ENCODE data around the gene RMND1. TPM values are rescaled to one million over a fixed set of nuclear protein-coding genes. Genes with fewer than 3 reads are reported as not detected.

RMND1 gene
- total and polyA plus RNA-seq, 2 of the 13 experiments (the other 11 are each of a cell fraction or from before 2014, with no cell fraction given), result 34.0 to 72.5 TPM

DNA sequence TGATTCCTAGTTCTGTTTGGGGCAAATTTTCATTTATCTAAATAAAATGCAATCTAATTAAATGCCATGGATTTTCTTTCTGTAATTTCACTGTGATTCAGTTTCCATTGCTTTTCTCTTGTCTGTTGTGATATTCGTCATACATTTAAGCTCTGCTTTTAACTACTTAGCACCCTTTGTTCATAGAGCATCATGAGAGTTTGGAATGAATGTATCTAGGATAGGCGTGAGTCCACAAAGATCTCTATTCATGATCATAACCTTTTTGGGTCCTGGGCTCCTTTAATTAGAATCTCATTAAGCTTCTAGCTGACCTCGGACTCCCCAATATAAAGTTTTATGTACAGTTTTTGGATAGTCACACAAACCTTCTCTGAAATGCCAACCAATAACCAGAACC, 93.5 kb downstream of the RMND1 start:
- Histone ChIP-seq H3K27ac (ENCODE audit: extremely low read length, insufficient read depth, low read length) (no peak overlapping the region), H4K20me1 (ENCODE audit: insufficient read depth, low read length) (no peaks in the 10 kb centered on the region), H3K4me1 (ENCODE audit: insufficient read depth, low read length) (peaks cover 12% of the 10 kb centered on the region; the same call in 1 of the 2 replicates), H3K79me2 (ENCODE audit: insufficient read depth, low read length) (no peaks in the 10 kb centered on the region), H3K4me3 (replicated peaks in 1 of 3; ENCODE audit: insufficient read depth in 1 of 3, low read depth in 2 of 3, low read length in 3 of 3) (no peak overlapping the region), H3K9me3 (ENCODE audit: low read length) (no peaks in the 10 kb centered on the region), H3K27me3 (ENCODE audit: control insufficient read depth in 1 of 2, insufficient read depth in 2 of 2, low read length in 2 of 2) (no peaks in the 10 kb centered on the region), H3K4me2 (ENCODE audit: low read depth, low read length) (no peak overlapping the region), H3K36me3 (replicated peaks in 1 of 2; ENCODE audit: control insufficient read depth in 1 of 2, insufficient read depth in 2 of 2, low read length in 2 of 2) (peaks cover 0 to 7% of the 10 kb centered on the region in 2 experiments; a peak in 2 of 5 replicates), H3K9ac (ENCODE audit: insufficient read depth, low read depth, low read length) (no peak overlapping the region), H2AFZ (ENCODE audit: low read length) (no peak overlapping the region)
- intact Hi-C loops (cut with micrococcal nuclease; ENCODE audit: unreplicated experiment) (no loop called here), in situ Hi-C loops (cut with HindIII; ENCODE audit: extremely low pct_ligation_motif_present, low pct_unique_long_range_greater_than_20kb) (no loop called here)
- FAIRE-seq, result no peak
- no peak for DNase-seq (ENCODE audit: low spot score)
- TF ChIP-seq CREM (IDR thresholded peaks at IDR 0.05) (no peak), CREM (CRISPR knock-in tag; IDR thresholded peaks at IDR 0.05) (no peak), ZNF530 (CRISPR knock-in tag; IDR thresholded peaks at IDR 0.05; ENCODE audit: low read depth) (no peak)
- no TSS peak for BruUV-seq (replicated peaks)
- ChIA-PET POLR2A (interaction anchor here (0.9 to 1.7 kb wide), 2 partner anchors 31 to 33 kb away, joined by 3 to 4 read pairs; no protein-coding TSS in a partner anchor), CTCF (ENCODE audit: low intra/inter-chr PET ratio, low total read pairs) (no interaction called here)
- no peak for ATAC-seq
- 93% methylated on average over 3 of the region's 3 CpGs for WGBS (ENCODE audit: low lambda C conversion rate)

DNA sequence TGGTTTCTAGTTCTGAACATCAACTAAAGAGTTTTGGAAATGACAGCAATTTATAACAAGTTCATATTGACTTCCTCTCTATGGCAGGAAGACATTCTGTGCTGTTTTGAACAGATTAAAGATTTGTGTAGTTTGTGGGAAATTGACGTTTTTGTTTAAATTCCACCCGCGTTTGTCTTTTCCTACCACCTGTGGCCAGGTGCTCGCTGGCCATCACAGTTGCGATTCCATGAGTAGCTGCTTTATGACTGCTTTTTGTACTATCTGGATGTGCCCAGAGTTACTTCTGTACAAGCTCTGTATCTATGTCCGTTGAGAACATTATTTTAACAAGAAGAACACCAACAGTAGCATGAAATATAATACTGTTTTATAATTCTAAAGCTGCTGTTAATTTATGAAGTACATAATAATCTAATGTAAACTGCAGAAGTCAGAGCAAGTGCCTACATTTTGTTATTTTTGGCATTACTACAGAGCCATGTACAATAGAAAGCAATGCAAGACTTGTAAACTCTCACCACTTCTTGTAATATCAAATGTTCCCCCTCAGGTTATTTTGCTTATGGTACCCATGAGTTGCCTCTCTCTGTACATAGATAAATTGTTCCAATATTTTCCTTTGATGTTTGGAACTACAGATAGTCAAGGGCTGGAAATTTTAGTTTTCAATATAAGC, 94.0 kb downstream of the RMND1 start:
- intact Hi-C loops (cut with micrococcal nuclease; ENCODE audit: unreplicated experiment) (no loop called here), in situ Hi-C loops (cut with HindIII; ENCODE audit: extremely low pct_ligation_motif_present, low pct_unique_long_range_greater_than_20kb) (no loop called here)
- Histone ChIP-seq H3K36me3 (replicated peaks in 1 of 2; ENCODE audit: control insufficient read depth in 1 of 2, insufficient read depth in 2 of 2, low read length in 2 of 2) (peaks cover 0 to 7% of the 10 kb centered on the region in 2 experiments; a peak in 1 of 5 replicates), H3K9me3 (ENCODE audit: low read length) (no peaks in the 10 kb centered on the region), H2AFZ (ENCODE audit: low read length) (no peak overlapping the region), H3K27me3 (ENCODE audit: control insufficient read depth in 1 of 2, insufficient read depth in 2 of 2, low read length in 2 of 2) (no peaks in the 10 kb centered on the region), H3K4me3 (replicated peaks in 1 of 3; ENCODE audit: insufficient read depth in 1 of 3, low read depth in 2 of 3, low read length in 3 of 3) (no peak overlapping the region), H3K79me2 (ENCODE audit: insufficient read depth, low read length) (no peaks in the 10 kb centered on the region), H3K4me2 (ENCODE audit: low read depth, low read length) (no peak overlapping the region), H3K4me1 (ENCODE audit: insufficient read depth, low read length) (peaks cover 6% of the 10 kb centered on the region; the same call in 1 of the 2 replicates), H4K20me1 (ENCODE audit: insufficient read depth, low read length) (no peaks in the 10 kb centered on the region), H3K9ac (ENCODE audit: insufficient read depth, low read depth, low read length) (no peak overlapping the region), H3K27ac (ENCODE audit: extremely low read length, insufficient read depth, low read length) (no peak overlapping the region)
- CTCF ChIA-PET (ENCODE audit: low intra/inter-chr PET ratio, low total read pairs), result no interaction called here
- POLR2A ChIA-PET, result interaction anchor here (0.9 to 1.7 kb wide), 2 partner anchors 32 kb away, joined by 3 to 4 read pairs; no protein-coding TSS in a partner anchor
- TF ChIP-seq ZZZ3 (CRISPR knock-in tag; IDR thresholded peaks at IDR 0.05; ENCODE audit: borderline replicate concordance), result no peak
- TF ChIP-seq SRSF1 (optimal IDR thresholded peaks at IDR 0.05; ENCODE audit: low read depth, low read length), result no peak
- TF ChIP-seq, protein P1, sequence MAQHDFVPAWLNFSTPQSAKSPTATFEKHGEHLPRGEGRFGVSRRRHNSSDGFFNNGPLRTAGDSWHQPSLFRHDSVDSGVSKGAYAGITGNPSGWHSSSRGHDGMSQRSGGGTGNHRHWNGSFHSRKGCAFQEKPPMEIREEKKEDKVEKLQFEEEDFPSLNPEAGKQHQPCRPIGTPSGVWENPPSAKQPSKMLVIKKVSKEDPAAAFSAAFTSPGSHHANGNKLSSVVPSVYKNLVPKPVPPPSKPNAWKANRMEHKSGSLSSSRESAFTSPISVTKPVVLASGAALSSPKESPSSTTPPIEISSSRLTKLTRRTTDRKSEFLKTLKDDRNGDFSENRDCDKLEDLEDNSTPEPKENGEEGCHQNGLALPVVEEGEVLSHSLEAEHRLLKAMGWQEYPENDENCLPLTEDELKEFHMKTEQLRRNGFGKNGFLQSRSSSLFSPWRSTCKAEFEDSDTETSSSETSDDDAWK (CRISPR knock-in tag; IDR thresholded peaks at IDR 0.05), result no peak
- no peak for TF ChIP-seq MTA1 (CRISPR knock-in tag; IDR thresholded peaks at IDR 0.05; ENCODE audit: borderline replicate concordance)
- TF ChIP-seq, protein P2, sequence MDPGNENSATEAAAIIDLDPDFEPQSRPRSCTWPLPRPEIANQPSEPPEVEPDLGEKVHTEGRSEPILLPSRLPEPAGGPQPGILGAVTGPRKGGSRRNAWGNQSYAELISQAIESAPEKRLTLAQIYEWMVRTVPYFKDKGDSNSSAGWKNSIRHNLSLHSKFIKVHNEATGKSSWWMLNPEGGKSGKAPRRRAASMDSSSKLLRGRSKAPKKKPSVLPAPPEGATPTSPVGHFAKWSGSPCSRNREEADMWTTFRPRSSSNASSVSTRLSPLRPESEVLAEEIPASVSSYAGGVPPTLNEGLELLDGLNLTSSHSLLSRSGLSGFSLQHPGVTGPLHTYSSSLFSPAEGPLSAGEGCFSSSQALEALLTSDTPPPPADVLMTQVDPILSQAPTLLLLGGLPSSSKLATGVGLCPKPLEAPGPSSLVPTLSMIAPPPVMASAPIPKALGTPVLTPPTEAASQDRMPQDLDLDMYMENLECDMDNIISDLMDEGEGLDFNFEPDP (CRISPR knock-in tag; conservative IDR thresholded peaks at IDR 0.05), result no peak
- TF ChIP-seq, protein P3, sequence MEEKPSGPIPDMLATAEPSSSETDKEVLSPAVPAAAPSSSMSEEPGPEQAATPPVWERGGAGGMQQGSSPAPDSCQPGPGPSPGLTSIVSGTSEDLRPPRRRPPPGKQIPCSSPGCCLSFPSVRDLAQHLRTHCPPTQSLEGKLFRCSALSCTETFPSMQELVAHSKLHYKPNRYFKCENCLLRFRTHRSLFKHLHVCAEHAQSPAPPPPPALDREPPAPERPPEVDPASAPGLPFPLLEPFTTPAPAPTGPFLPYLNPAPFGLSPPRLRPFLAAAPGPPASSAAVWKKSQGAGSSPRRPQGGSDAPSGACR (CRISPR knock-in tag; IDR thresholded peaks at IDR 0.05), result no peak
- TF ChIP-seq RFX1 (IDR thresholded peaks at IDR 0.05), result no peak
- no peak for TF ChIP-seq DNMT3B (CRISPR knock-in tag; conservative IDR thresholded peaks at IDR 0.05)
- TF ChIP-seq ZNF724P (CRISPR knock-in tag; IDR thresholded peaks at IDR 0.05; ENCODE audit: borderline replicate concordance), result no peak
- no peak for TF ChIP-seq FOXJ3 (CRISPR knock-in tag; IDR thresholded peaks at IDR 0.05; ENCODE audit: borderline replicate concordance)
- DNase-seq (ENCODE audit: low spot score) (no peak), FAIRE-seq (no peak), ATAC-seq (no peak)
- WGBS (ENCODE audit: low lambda C conversion rate), result 96% methylated on average over 6 of the region's 6 CpGs
- BruUV-seq (replicated peaks), result no TSS peak

Measured in HepG2 (cell line).